GM19328 (cell line): ENCODE data around the gene CEP295NL.
A peak's percentile ranks its signal among the peaks of the same experiment; 100 is the strongest.

ENCODE experiments used
- ATAC-seq: cut with Tn5 transposase; IDR thresholded peaks from one replicate; pipeline ENCODE4 v1.9.1; 2021; ENCODE audit warnings: mild to moderate bottlenecking, moderate library complexity; ENCODE audit not compliant: unreplicated experiment

The CEP295NL gene

GRCh38 chr17:78840780-78841611 is 62.0 kb downstream of the CEP295NL start, which contains the start of gene USP36:
Gene USP36 (minus strand): TSS chr17:78840814. CDS start chr17:78836363, 4,451 bp downstream.
- ATAC-seq: peak; percentile 83
